OCI-LY7 (cell line): ENCODE measurements around the gene ACTL7B. TPM values are rescaled to one million over a fixed set of nuclear protein-coding genes. Genes with fewer than 3 reads are reported as not detected.

Experiments used
- Bru-seq: library from RNA; stranded (reverse); fragments of 400-500 nt; gene quantifications from one replicate; lab custom pipeline; 2021; lab: Mats Ljungman, UMichigan
- BruChase-seq, 2 experiments: library from RNA; stranded (reverse); fragments of 400-500 nt; gene quantifications; one replicate each; lab custom pipeline; 2021; lab: Mats Ljungman, UMichigan
- BruUV-seq: library from RNA; stranded (reverse); fragments of 400-500 nt; replicated peaks from 2 replicates; lab custom pipeline; 2021; lab: Mats Ljungman, UMichigan
- CTCF ChIA-PET: fragments of 300-600 bp; sonication (Branson Sonifier 250); formaldehyde crosslinking; loops from one replicate; lab custom pipeline; 2022; ENCODE audit warnings: antibody characterized with exemption; ENCODE audit not compliant: unreplicated experiment; lab: Charles Lee
- POLR2A ChIA-PET: fragments of 300-600 bp; sonication (Branson Sonifier 250); formaldehyde crosslinking; loops from one replicate; lab custom pipeline; 2022; ENCODE audit warnings: antibody characterized with exemption; lab: Charles Lee
- DNase-seq: peaks from one replicate; pipeline ENCODE4 v3.0.0-alpha.2; 2015; ENCODE audit warnings: low spot score
- H2AFZ ChIP-seq: fragments of 200-600 bp; sonication (generic), shearing (Covaris generic); 2 replicates; pipeline ENCODE4 v1.6.1; 2014; ENCODE audit warnings: mild to moderate bottlenecking, antibody characterized with exemption, low read length, moderate library complexity
- H3K27ac ChIP-seq: fragments of 200-600 bp; sonication (generic); 2 replicates; pipeline ENCODE4 v1.5.1; 2014; ENCODE audit warnings: mixed run types, low read depth, mild to moderate bottlenecking, moderate library complexity, low read length, inconsistent platforms; ENCODE audit not compliant: poor library complexity, severe bottlenecking
- H3K36me3 ChIP-seq: fragments of 200-600 bp; sonication (generic); 2 replicates; pipeline ENCODE4 v1.6.1; 2014; ENCODE audit warnings: mild to moderate bottlenecking, antibody characterized with exemption, low read length, moderate library complexity, mixed read lengths; ENCODE audit not compliant: insufficient read depth
- H3K4me1 ChIP-seq: fragments of 200-600 bp; sonication (generic); 2 replicates; pipeline ENCODE4 v1.5.1; 2014; ENCODE audit warnings: mild to moderate bottlenecking, low read length; ENCODE audit not compliant: insufficient read depth, poor library complexity, severe bottlenecking
- H3K4me2 ChIP-seq: fragments of 200-600 bp; sonication (generic); 2 replicates; pipeline ENCODE4 v1.6.1; 2014; ENCODE audit warnings: mild to moderate bottlenecking, low read length
- H3K4me3 ChIP-seq: fragments of 200-600 bp; sonication (generic); 2 replicates; pipeline ENCODE4 v1.5.1; 2014; ENCODE audit warnings: mild to moderate bottlenecking, low read depth, low read length; ENCODE audit not compliant: poor library complexity, severe bottlenecking
- H3K79me2 ChIP-seq: fragments of 200-600 bp; sonication (generic); 2 replicates; pipeline ENCODE4 v1.6.1; 2016; ENCODE audit warnings: low read depth, mild to moderate bottlenecking, low read length, moderate library complexity, mixed read lengths; ENCODE audit not compliant: insufficient read depth
- H3K9me2 ChIP-seq: fragments of 200-600 bp; sonication (generic); 2 replicates; pipeline ENCODE4 v1.6.1; 2016; ENCODE audit warnings: mild to moderate bottlenecking, low read length, mixed read lengths; ENCODE audit not compliant: insufficient read depth
- H3K9me3 ChIP-seq: fragments of 200-600 bp; sonication (generic); 2 replicates; pipeline ENCODE4 v1.6.1; 2014; ENCODE audit warnings: mild to moderate bottlenecking, mixed run types, low read length, mixed read lengths
- H4K20me1 ChIP-seq: fragments of 200-600 bp; sonication (generic); 2 replicates; pipeline ENCODE4 v1.6.1; 2014; ENCODE audit warnings: mild to moderate bottlenecking, antibody characterized with exemption, low read length, moderate library complexity, mixed read lengths; ENCODE audit not compliant: insufficient read depth
- EZH2phosphoT487 ChIP-seq: fragments of 200-600 bp; sonication (generic); IDR thresholded peaks from 2 replicates; pipeline ENCODE4 v1.6.1; 2018; ENCODE audit warnings: low read depth, borderline replicate concordance, mild to moderate bottlenecking, mixed run types, antibody characterized with exemption, low read length, moderate library complexity, mixed read lengths
- intact Hi-C: fragments of 100-400 bp; cut with micrococcal nuclease; formaldehyde crosslinking; loops from one replicate; pipeline ENCODE4 v1.10.0; 2022; ENCODE audit not compliant: unreplicated experiment
- long read RNA-seq: library from polyadenylated mRNA; stranded (forward); transcript quantifications from one replicate; pipeline ENCODE4 v2.0.0, GENCODE V29; 2022
- total RNA-seq, 2 experiments: library from RNA; depleted of rRNA in 1 of 2; stranded (reverse); fragments of >200 nt in 1 of 2; shearing (Covaris generic) in 1 of 2; gene quantifications; 2 replicates each; pipeline ENCODE4 v1.2.3, GENCODE V29; 2014 to 2022
- TF ChIP-seq, protein P1 (sequence below): fragments of 200-600 bp; sonication (generic); conservative IDR thresholded peaks from 2 replicates; pipeline ENCODE4 v1.5.1; 2014; ENCODE audit warnings: mild to moderate bottlenecking, antibody characterized with exemption, low read length, moderate library complexity, mixed read lengths

Gene ACTL7B, protein sequence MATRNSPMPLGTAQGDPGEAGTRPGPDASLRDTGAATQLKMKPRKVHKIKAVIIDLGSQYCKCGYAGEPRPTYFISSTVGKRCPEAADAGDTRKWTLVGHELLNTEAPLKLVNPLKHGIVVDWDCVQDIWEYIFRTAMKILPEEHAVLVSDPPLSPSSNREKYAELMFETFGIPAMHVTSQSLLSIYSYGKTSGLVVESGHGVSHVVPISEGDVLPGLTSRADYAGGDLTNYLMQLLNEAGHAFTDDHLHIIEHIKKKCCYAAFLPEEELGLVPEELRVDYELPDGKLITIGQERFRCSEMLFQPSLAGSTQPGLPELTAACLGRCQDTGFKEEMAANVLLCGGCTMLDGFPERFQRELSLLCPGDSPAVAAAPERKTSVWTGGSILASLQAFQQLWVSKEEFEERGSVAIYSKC
- not detected in 2 replicates for total RNA-seq (2014; rRNA removed; shearing (Covaris generic))
- total RNA-seq (2022) = not detected in 2 replicates
- not detected for Bru-seq, nascent RNA
- BruChase-seq, experiment 1, labeled RNA remaining after a 6-hour chase = not detected
- BruChase-seq, experiment 2, labeled RNA remaining after a 2-hour chase = not detected
- long read RNA-seq = 0 reads

GRCh38 chr9:108855888-108856287 lies at the start of gene ACTL7B:
Gene ACTL7B (minus strand): TSS chr9:108855986. CDS start chr9:108855930, 56 bp downstream.
- H2AFZ ChIP-seq = no peak within 1 kb of the TSS
- no TSS peak for BruUV-seq
- H3K4me3 ChIP-seq = no peak within 1 kb of the TSS
- DNase-seq = no peak
- no peaks in the 10 kb centered on the region for H3K9me2 ChIP-seq
- ChIA-PET CTCF (no interaction called here), POLR2A (interaction anchor here (1.5 kb wide), 1 partner anchor 29 kb away, joined by 3 read pairs; no protein-coding TSS in a partner anchor)
- no peak within 1 kb of the TSS for H3K4me2 ChIP-seq
- TF ChIP-seq, protein P1, sequence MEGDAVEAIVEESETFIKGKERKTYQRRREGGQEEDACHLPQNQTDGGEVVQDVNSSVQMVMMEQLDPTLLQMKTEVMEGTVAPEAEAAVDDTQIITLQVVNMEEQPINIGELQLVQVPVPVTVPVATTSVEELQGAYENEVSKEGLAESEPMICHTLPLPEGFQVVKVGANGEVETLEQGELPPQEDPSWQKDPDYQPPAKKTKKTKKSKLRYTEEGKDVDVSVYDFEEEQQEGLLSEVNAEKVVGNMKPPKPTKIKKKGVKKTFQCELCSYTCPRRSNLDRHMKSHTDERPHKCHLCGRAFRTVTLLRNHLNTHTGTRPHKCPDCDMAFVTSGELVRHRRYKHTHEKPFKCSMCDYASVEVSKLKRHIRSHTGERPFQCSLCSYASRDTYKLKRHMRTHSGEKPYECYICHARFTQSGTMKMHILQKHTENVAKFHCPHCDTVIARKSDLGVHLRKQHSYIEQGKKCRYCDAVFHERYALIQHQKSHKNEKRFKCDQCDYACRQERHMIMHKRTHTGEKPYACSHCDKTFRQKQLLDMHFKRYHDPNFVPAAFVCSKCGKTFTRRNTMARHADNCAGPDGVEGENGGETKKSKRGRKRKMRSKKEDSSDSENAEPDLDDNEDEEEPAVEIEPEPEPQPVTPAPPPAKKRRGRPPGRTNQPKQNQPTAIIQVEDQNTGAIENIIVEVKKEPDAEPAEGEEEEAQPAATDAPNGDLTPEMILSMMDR = no peak
- no peak for TF ChIP-seq EZH2phosphoT487
- no peaks in the 10 kb centered on the region for H3K9me3 ChIP-seq
- H3K79me2 ChIP-seq = no peaks in the 10 kb centered on the region
- no peaks in the 10 kb centered on the region for H4K20me1 ChIP-seq
- no peaks in the 10 kb centered on the region for H3K4me1 ChIP-seq
- intact Hi-C loops = no loop called here
- H3K36me3 ChIP-seq = no peaks in the 10 kb centered on the region
- H3K27ac ChIP-seq = no peak within 1 kb of the TSS

DNA sequence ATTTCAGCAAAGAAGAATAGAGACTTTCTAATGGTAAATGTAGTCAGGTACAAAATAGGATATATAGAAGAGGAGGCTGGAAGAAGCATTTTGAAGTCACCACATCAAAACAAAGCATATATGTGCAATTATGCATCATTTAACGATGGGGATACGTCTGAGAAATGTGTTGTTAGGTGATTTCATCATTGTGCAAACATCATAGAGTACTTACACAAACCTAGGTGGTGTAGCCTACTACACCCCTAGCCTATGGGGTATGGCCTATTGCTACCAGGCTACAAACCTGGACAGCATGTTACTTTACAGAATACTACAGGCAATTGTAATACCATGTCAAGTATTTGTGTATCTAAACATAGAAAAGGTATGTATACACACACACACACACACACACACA lies 49.7 kb upstream of the ACTL7B start:
- Histone ChIP-seq H3K36me3 (peaks cover 95% of the 10 kb centered on the region), H3K4me2 (no peak overlapping the region), H3K4me3 (no peak overlapping the region), H3K79me2 (no peaks in the 10 kb centered on the region), H4K20me1 (no peaks in the 10 kb centered on the region), H3K4me1 (no peaks in the 10 kb centered on the region), H3K9me3 (no peaks in the 10 kb centered on the region), H3K27ac (no peak overlapping the region), H2AFZ (no peak overlapping the region), H3K9me2 (no peaks in the 10 kb centered on the region)
- CTCF ChIA-PET = no interaction called here
- BruUV-seq = no TSS peak
- no peak for TF ChIP-seq EZH2phosphoT487
- TF ChIP-seq, protein P1 = no peak
- intact Hi-C loops = no loop called here
- POLR2A ChIA-PET = no interaction called here
- DNase-seq = no peak
